K562 (cell line): ENCODE data around the gene CCDC136. TPM values are rescaled to one million over a fixed set of nuclear protein-coding genes. Genes with fewer than 3 reads are reported as not detected.

ENCODE experiments used
- ATAC-seq: fragments of 200-7000 bp; cut with Tn5 transposase; 3 replicates; pipeline ENCODE4 v1.9.1; 2020; ENCODE audit warnings: moderate library complexity
- BruUV-seq: library from RNA; stranded (reverse); fragments of 400-500 nt; replicated peaks from 2 replicates; lab custom pipeline; 2021; lab: Mats Ljungman, UMichigan
- CTCF ChIA-PET: fragments of 300-600 bp; formaldehyde crosslinking; extraction: SDS; loops from one replicate; lab custom pipeline; 2021; ENCODE audit warnings: low intra/inter-chr PET ratio; lab: Yijun Ruan, JAX
- POLR2A ChIA-PET: fragments of 300-600, 350-650 bp; sonication (Branson Sonifier 250); formaldehyde crosslinking; extraction: SDS; loops from one replicate; lab custom pipeline; 2021; ENCODE audit warnings: antibody characterized with exemption, inconsistent platforms; lab: Yijun Ruan, JAX
- DNase-seq, 4 experiments: peaks; one replicate each; pipeline versions ENCODE4 v3.0.0 to v3.0.0-alpha.2; 2011 to 2018; ENCODE audit warnings: low spot score in 3 of 4, mixed read lengths in 3 of 4; ENCODE audit errors: extremely low read depth in 1 of 4
- FAIRE-seq: peaks from 2 replicates; lab custom pipeline; 2011; peaks lifted over from hg19 to GRCh38; lab: Jason Lieb, UNC
- H2AFZ ChIP-seq: 2 replicates; pipeline ENCODE4 v1.6.0; 2011; ENCODE audit warnings: low read depth, low read length, control low read depth, inconsistent platforms
- H3K27ac ChIP-seq: fragments of 200-600 bp; 3 replicates; pipeline ENCODE4 v1.8.0; 2011; ENCODE audit warnings: low read depth, mild to moderate bottlenecking, control low read depth, inconsistent platforms, low read length, moderate library complexity, mixed read lengths; ENCODE audit errors: extremely low read depth
- H3K27me3 ChIP-seq, 2 experiments: fragments of 300-600 bp in 1 of 2; 2 replicates in 1 of 2; 3 replicates in 1 of 2; pipeline versions ENCODE4 v1.6.0 to v1.8.0; 2011; ENCODE audit warnings: inconsistent platforms in 2 of 2, low read length in 2 of 2, mild to moderate bottlenecking in 1 of 2, mixed read lengths in 1 of 2, moderate library complexity in 1 of 2; ENCODE audit not compliant: control insufficient read depth in 2 of 2, insufficient read depth in 2 of 2
- H3K36me3 ChIP-seq: fragments of 300-600 bp; 3 replicates; pipeline ENCODE4 v1.8.0; 2011; ENCODE audit warnings: mild to moderate bottlenecking, low read length, inconsistent platforms; ENCODE audit not compliant: control insufficient read depth, insufficient read depth
- H3K4me1 ChIP-seq, 2 experiments: fragments of 200-600 bp in 1 of 2; replicated peaks in 1 of 2; 2 replicates in 1 of 2; 3 replicates in 1 of 2; pipeline versions ENCODE4 v1.5.1 to v1.8.0; 2011; ENCODE audit warnings: inconsistent platforms in 2 of 2, low read length in 2 of 2, mild to moderate bottlenecking in 1 of 2, mixed read lengths in 1 of 2, moderate library complexity in 1 of 2; ENCODE audit not compliant: control insufficient read depth in 2 of 2, insufficient read depth in 2 of 2
- H3K4me2 ChIP-seq: 2 replicates; pipeline ENCODE4 v1.6.1; 2011; ENCODE audit warnings: low read length, control low read depth, inconsistent platforms, mixed read lengths; ENCODE audit not compliant: insufficient read depth
- H3K4me3 ChIP-seq: fragments of 200-600 bp; sonication (generic), shearing (Covaris generic); 2 replicates; pipeline ENCODE4 v1.5.1; 2016; ENCODE audit warnings: control low read depth, inconsistent platforms
- H3K79me2 ChIP-seq: fragments of 200-600 bp; 3 replicates; pipeline ENCODE4 v1.8.0; 2011; ENCODE audit warnings: low read length, inconsistent platforms; ENCODE audit not compliant: control insufficient read depth, insufficient read depth
- H3K9ac ChIP-seq, 2 experiments: 2 replicates each; pipeline versions ENCODE4 v1.6.0 to v1.6.1; 2011; ENCODE audit warnings: low read depth in 2 of 2, low read length in 2 of 2, control low read depth in 1 of 2, inconsistent platforms in 1 of 2, mild to moderate bottlenecking in 1 of 2, mixed read lengths in 1 of 2; ENCODE audit not compliant: insufficient read depth in 1 of 2
- H3K9me1 ChIP-seq: one replicate; pipeline ENCODE4 v1.6.0; 2011; ENCODE audit warnings: inconsistent platforms, mild to moderate bottlenecking, low read length, moderate library complexity; ENCODE audit not compliant: control insufficient read depth, insufficient read depth
- H3K9me3 ChIP-seq: replicated peaks from 2 replicates; pipeline ENCODE4 v1.5.1; 2011; ENCODE audit warnings: low read depth, low read length, inconsistent platforms; ENCODE audit not compliant: control insufficient read depth, insufficient read depth
- H4K20me1 ChIP-seq: replicated peaks from 2 replicates; pipeline ENCODE4 v1.6.1; 2011; ENCODE audit warnings: low read length, inconsistent platforms, mixed read lengths; ENCODE audit not compliant: control insufficient read depth, insufficient read depth
- BRF1 ChIP-seq: IDR thresholded peaks from 3 replicates; pipeline ENCODE4 v1.6.1; 2011; ENCODE audit warnings: borderline replicate concordance, mild to moderate bottlenecking; ENCODE audit not compliant: insufficient read length; ENCODE audit errors: extremely low read depth
- CTBP1 ChIP-seq: fragments of 450-650 bp; IDR thresholded peaks from 2 replicates; pipeline ENCODE4 v1.6.1; 2016; ENCODE audit warnings: borderline replicate concordance
- ESRRB ChIP-seq: fragments of 250-450 bp; sonication (Bioruptor Pico); IDR thresholded peaks from 2 replicates; pipeline ENCODE4 v1.5.0; 2020; ENCODE audit warnings: mild to moderate bottlenecking, moderate library complexity, borderline replicate concordance
- EWSR1 ChIP-seq: fragments of 450-650 bp; IDR thresholded peaks from 2 replicates; pipeline ENCODE4 v1.6.1; 2018; ENCODE audit warnings: borderline replicate concordance, mild to moderate bottlenecking, low read depth, moderate library complexity; ENCODE audit not compliant: partially characterized antibody
- FOXK2 ChIP-seq, 2 experiments: fragments of 450-650 bp; IDR thresholded peaks in 1 of 2; conservative IDR thresholded peaks in 1 of 2; 2 replicates each; pipeline ENCODE4 v1.6.1; 2016; ENCODE audit warnings: low read depth in 2 of 2, mild to moderate bottlenecking in 1 of 2
- HEY1 ChIP-seq: fragments of 250-450 bp; sonication (Bioruptor Pico); IDR thresholded peaks from 2 replicates; pipeline ENCODE4 v1.5.0; 2020; ENCODE audit warnings: mild to moderate bottlenecking, moderate library complexity, borderline replicate concordance
- IRF2 ChIP-seq: sonication (generic); formaldehyde crosslinking; IDR thresholded peaks from 2 replicates; pipeline ENCODE4 v1.8.1; 2022; ENCODE audit warnings: mild to moderate bottlenecking, missing genetic modification reagents
- LARP7 ChIP-seq: fragments of 450-650 bp; IDR thresholded peaks from 2 replicates; pipeline ENCODE4 v1.6.1; 2016
- NFIX ChIP-seq: fragments of 250-450 bp; sonication (Bioruptor Pico); IDR thresholded peaks from 2 replicates; pipeline ENCODE4 v1.4.0; 2020; ENCODE audit warnings: low read depth, mild to moderate bottlenecking, moderate library complexity
- SRSF1 ChIP-seq: fragments of 200-400 bp; formaldehyde crosslinking; IDR thresholded peaks from 2 replicates; pipeline ENCODE4 v1.6.1; 2017; ENCODE audit warnings: mild to moderate bottlenecking, low read depth, low read length, moderate library complexity
- STAT5B ChIP-seq: fragments of 250-450 bp; sonication (Bioruptor Pico); IDR thresholded peaks from 2 replicates; pipeline ENCODE4 v1.8.0; 2021; ENCODE audit warnings: mild to moderate bottlenecking, inconsistent platforms
- TCF3 ChIP-seq: sonication (generic); formaldehyde crosslinking; IDR thresholded peaks from 2 replicates; pipeline ENCODE4 v1.4.0; 2020; ENCODE audit warnings: mild to moderate bottlenecking, missing genetic modification reagents
- ZNF780A ChIP-seq: fragments of 250-450 bp; sonication (Bioruptor Pico); IDR thresholded peaks from 2 replicates; pipeline ENCODE4 v1.5.0; 2021; ENCODE audit warnings: mild to moderate bottlenecking
- WGBS: fragments of 100-300 bp; shearing (Covaris generic); methylation state at CpG from one replicate; pipeline ENCODE4 v1.1.6; 2016; ENCODE audit warnings: low coverage, mixed read lengths; ENCODE audit not compliant: insufficient coverage; ENCODE audit errors: missing lambda C conversion rate; 5-methylcytosine and 5-hydroxymethylcytosine counted together
- in situ Hi-C: fragments of 300-500 bp; cut with MboI; formaldehyde crosslinking; loops from 4 replicates; pipeline ENCODE4 v1.15.0; 2018; ENCODE audit warnings: inconsistent platforms, mixed read lengths
- intact Hi-C: fragments of 100-400 bp; cut with micrococcal nuclease; formaldehyde crosslinking; loops from 2 replicates; pipeline ENCODE4 v1.14.2; 2022
- polyA plus RNA-seq, 8 experiments: library from polyadenylated mRNA; depleted of rRNA in 4 of 8; stranded (reverse) in 5 of 8; unstranded in 3 of 8; fragments of >200 nt; fragmentation: Nextera tagmentation in 2 of 8; fragmentation: Illumina TruSeq in 1 of 8; extraction: Ambion mirVana in 2 of 8; extraction: Trizol in 1 of 8; gene quantifications; 2 replicates each; pipeline versions ENCODE4 v1.2.1 to v1.2.3, GENCODE V29; 2011 to 2014; ENCODE audit warnings: inconsistent platforms in 1 of 8, missing spikeins in 1 of 8
- total RNA-seq, 7 experiments: library from RNA; depleted of rRNA in 6 of 7; stranded (reverse); fragments of >200 nt in 6 of 7; fragmentation: Illumina TruSeq in 2 of 7; extraction: Trizol in 2 of 7; gene quantifications; 2 replicates each; pipeline versions ENCODE4 v1.2.1 to v1.2.3, GENCODE V29; 2011 to 2021; ENCODE audit warnings: low replicate concordance in 1 of 7
- TF ChIP-seq, protein P1 (sequence below): fragments of 250-450 bp; sonication (Bioruptor Pico); IDR thresholded peaks from 2 replicates; pipeline ENCODE4 v1.8.0; 2022; ENCODE audit warnings: inconsistent platforms, mild to moderate bottlenecking, moderate library complexity, borderline replicate concordance
- TF ChIP-seq, protein P2 (sequence below): fragments of 450-650 bp; IDR thresholded peaks from 2 replicates; pipeline ENCODE4 v1.6.1; 2017; ENCODE audit warnings: mild to moderate bottlenecking, moderate library complexity
- TF ChIP-seq, protein P3 (sequence below): sonication (generic); formaldehyde crosslinking; IDR thresholded peaks from 2 replicates; pipeline ENCODE4 v1.8.0; 2022; ENCODE audit warnings: mild to moderate bottlenecking, missing genetic modification reagents

Gene CCDC136
- total and polyA plus RNA-seq, 9 of the 15 experiments (the other 6 are each of a cell fraction or from before 2014, with no cell fraction given), result 2.4 to 40.8 (median 26.5) TPM

DNA sequence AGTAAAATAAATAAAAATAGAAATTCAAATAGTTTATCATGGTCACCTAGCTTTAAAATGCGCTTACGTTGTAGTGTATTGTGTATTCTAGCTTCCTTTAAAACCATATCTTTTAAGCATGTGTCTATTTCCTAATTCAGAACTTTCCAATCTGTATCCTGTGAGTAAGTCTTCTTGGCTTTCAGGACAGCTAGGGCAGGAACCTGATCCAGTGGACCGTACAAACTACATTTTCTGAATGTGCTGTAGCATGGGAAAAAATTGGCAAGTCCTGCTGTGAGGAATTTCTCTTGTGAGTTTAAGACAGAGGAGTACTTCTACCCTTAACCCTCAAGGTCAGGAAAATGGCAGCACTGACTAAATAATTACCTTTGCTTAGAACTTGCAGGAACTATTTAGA is 28.2 kb upstream of the CCDC136 start:
- no peak for FAIRE-seq
- in situ Hi-C loops, result no loop called here
- H3K4me1 ChIP-seq, result no peaks in the 10 kb centered on the region
- no peak for TF ChIP-seq BRF1
- TF ChIP-seq LARP7, result no peak
- no peak for TF ChIP-seq SRSF1
- TF ChIP-seq IRF2 (CRISPR knock-in tag), result no peak
- TF ChIP-seq NFIX (CRISPR knock-in tag), result no peak
- TF ChIP-seq HEY1 (CRISPR knock-in tag), result no peak
- TF ChIP-seq ESRRB (CRISPR knock-in tag), result no peak
- TF ChIP-seq, protein P1, sequence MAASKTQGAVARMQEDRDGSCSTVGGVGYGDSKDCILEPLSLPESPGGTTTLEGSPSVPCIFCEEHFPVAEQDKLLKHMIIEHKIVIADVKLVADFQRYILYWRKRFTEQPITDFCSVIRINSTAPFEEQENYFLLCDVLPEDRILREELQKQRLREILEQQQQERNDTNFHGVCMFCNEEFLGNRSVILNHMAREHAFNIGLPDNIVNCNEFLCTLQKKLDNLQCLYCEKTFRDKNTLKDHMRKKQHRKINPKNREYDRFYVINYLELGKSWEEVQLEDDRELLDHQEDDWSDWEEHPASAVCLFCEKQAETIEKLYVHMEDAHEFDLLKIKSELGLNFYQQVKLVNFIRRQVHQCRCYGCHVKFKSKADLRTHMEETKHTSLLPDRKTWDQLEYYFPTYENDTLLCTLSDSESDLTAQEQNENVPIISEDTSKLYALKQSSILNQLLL (CRISPR knock-in tag), result no peak
- TF ChIP-seq, protein P2, sequence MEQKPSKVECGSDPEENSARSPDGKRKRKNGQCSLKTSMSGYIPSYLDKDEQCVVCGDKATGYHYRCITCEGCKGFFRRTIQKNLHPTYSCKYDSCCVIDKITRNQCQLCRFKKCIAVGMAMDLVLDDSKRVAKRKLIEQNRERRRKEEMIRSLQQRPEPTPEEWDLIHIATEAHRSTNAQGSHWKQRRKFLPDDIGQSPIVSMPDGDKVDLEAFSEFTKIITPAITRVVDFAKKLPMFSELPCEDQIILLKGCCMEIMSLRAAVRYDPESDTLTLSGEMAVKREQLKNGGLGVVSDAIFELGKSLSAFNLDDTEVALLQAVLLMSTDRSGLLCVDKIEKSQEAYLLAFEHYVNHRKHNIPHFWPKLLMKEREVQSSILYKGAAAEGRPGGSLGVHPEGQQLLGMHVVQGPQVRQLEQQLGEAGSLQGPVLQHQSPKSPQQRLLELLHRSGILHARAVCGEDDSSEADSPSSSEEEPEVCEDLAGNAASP, result no peak
- TF ChIP-seq STAT5B, result no peak
- TF ChIP-seq FOXK2 (conservative IDR thresholded peaks at IDR 0.05 in 1 of 2, IDR thresholded peaks at IDR 0.05 in 1 of 2; ENCODE audit: low read depth in 2 of 2), result no peak
- TF ChIP-seq, protein P3, sequence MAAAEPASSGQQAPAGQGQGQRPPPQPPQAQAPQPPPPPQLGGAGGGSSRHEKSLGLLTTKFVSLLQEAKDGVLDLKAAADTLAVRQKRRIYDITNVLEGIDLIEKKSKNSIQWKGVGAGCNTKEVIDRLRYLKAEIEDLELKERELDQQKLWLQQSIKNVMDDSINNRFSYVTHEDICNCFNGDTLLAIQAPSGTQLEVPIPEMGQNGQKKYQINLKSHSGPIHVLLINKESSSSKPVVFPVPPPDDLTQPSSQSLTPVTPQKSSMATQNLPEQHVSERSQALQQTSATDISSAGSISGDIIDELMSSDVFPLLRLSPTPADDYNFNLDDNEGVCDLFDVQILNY (CRISPR knock-in tag), result no peak
- no peak for TF ChIP-seq CTBP1
- TF ChIP-seq ZNF780A (CRISPR knock-in tag), result no peak
- no peak for TF ChIP-seq TCF3 (CRISPR knock-in tag)
- TF ChIP-seq EWSR1, result no peak
- ChIA-PET POLR2A (interaction anchor here (0.7 to 1.0 kb wide), 3 partner anchors 10 to 1442 kb away, joined by 3 to 4 read pairs (median 3); partner anchors contain the start of gene TMEM209), CTCF (no interaction called here)
- DNase-seq, result no peak
- H3K9ac ChIP-seq, result no peak overlapping the region
- no peaks in the 10 kb centered on the region for H3K27me3 ChIP-seq
- H3K36me3 ChIP-seq, result peaks cover 89% of the 10 kb centered on the region
- no peak for ATAC-seq
- H3K9me3 ChIP-seq, result no peaks in the 10 kb centered on the region
- BruUV-seq, result no TSS peak
- 95% methylated on average over 3 of the region's 3 CpGs for WGBS
- peaks cover 8% of the 10 kb centered on the region for H3K9me1 ChIP-seq
- H3K4me3 ChIP-seq, result no peak overlapping the region
- intact Hi-C loops, result no loop called here
- no peaks in the 10 kb centered on the region for H3K79me2 ChIP-seq
- H4K20me1 ChIP-seq, result peaks cover 5% of the 10 kb centered on the region; the same call in 1 of the 2 replicates
- no peak overlapping the region for H2AFZ ChIP-seq
- H3K27ac ChIP-seq, result no peak overlapping the region
- H3K4me2 ChIP-seq, result no peak overlapping the region
